SK-N-SH (cell line): ENCODE data around the gene TNIP2. TPM values are rescaled to one million over a fixed set of nuclear protein-coding genes. Genes with fewer than 3 reads are reported as not detected.

ENCODE experiments used
- CTCF ChIA-PET: fragments of 300-600, 350-600 bp; formaldehyde crosslinking; extraction: SDS; loops from one replicate; lab custom pipeline; 2021; lab: Yijun Ruan, JAX
- POLR2A ChIA-PET: fragments of 350-600 bp; sonication (Branson Sonifier 250); formaldehyde crosslinking; extraction: SDS; loops from one replicate; lab custom pipeline; 2020; ENCODE audit warnings: antibody characterized with exemption, inconsistent platforms; lab: Yijun Ruan, JAX
- DNase-seq: peaks from one replicate; pipeline ENCODE4 v3.0.0; 2012
- H2AFZ ChIP-seq: fragments of 200-600 bp; sonication (generic); 2 replicates; pipeline ENCODE4 v1.8.1; 2016; ENCODE audit warnings: antibody characterized with exemption, mild to moderate bottlenecking, low read depth
- H3F3A ChIP-seq: fragments of 200-600 bp; sonication (generic); replicated peaks from 2 replicates; pipeline ENCODE3; 2016; ENCODE audit warnings: antibody characterized with exemption, mild to moderate bottlenecking; ENCODE audit not compliant: insufficient read depth
- H3K27ac ChIP-seq, 2 experiments: fragments of 200-500 bp in 1 of 2; fragments of 200-600 bp in 1 of 2; sonication (Bioruptor generic) in 1 of 2; sonication (generic), shearing (Covaris generic) in 1 of 2; 2 replicates each; pipeline versions ENCODE4 v1.5.1 to v1.6.1; 2014 to 2016; ENCODE audit warnings: low read depth in 2 of 2, inconsistent platforms in 1 of 2, low read length in 1 of 2, mild to moderate bottlenecking in 1 of 2, mixed read lengths in 1 of 2
- H3K27me3 ChIP-seq: fragments of 200-600 bp; sonication (generic), shearing (Covaris generic); 2 replicates; pipeline ENCODE4 v1.6.1; 2016; ENCODE audit warnings: mixed run types; ENCODE audit not compliant: insufficient read depth
- H3K36me3 ChIP-seq, 2 experiments: fragments of 200-500 bp in 1 of 2; fragments of 200-600 bp in 1 of 2; sonication (Bioruptor generic) in 1 of 2; sonication (generic) in 1 of 2; replicated peaks in 1 of 2; 2 replicates each; pipeline versions ENCODE3 to v1.5.1; 2014 to 2016; ENCODE audit warnings: low read length in 1 of 2, mild to moderate bottlenecking in 1 of 2; ENCODE audit not compliant: insufficient read depth in 2 of 2, control insufficient read depth in 1 of 2
- H3K4me1 ChIP-seq, 2 experiments: fragments of 200-500 bp in 1 of 2; fragments of 200-600 bp in 1 of 2; sonication (Bioruptor generic) in 1 of 2; sonication (generic), shearing (Covaris generic) in 1 of 2; 2 replicates each; pipeline versions ENCODE4 v1.5.1 to v1.6.1; 2014 to 2016; ENCODE audit warnings: low read depth in 1 of 2, low read length in 1 of 2, mixed run types in 1 of 2; ENCODE audit not compliant: insufficient read depth in 2 of 2, control insufficient read depth in 1 of 2
- H3K4me2 ChIP-seq: fragments of 200-600 bp; sonication (generic), shearing (Covaris generic); 2 replicates; pipeline ENCODE4 v1.6.1; 2017; ENCODE audit warnings: mixed run types
- H3K4me3 ChIP-seq, 2 experiments: fragments of 200-500 bp in 1 of 2; fragments of 200-600 bp in 1 of 2; sonication (Bioruptor generic) in 1 of 2; sonication (generic), shearing (Covaris generic) in 1 of 2; 2 replicates each; pipeline versions ENCODE4 v1.5.1 to v1.8.1; 2014 to 2016; ENCODE audit warnings: low read depth in 2 of 2, inconsistent platforms in 1 of 2, low read length in 1 of 2, mild to moderate bottlenecking in 1 of 2, mixed read lengths in 1 of 2, moderate library complexity in 1 of 2
- H3K79me2 ChIP-seq: fragments of 200-600 bp; sonication (generic); 2 replicates; pipeline ENCODE4 v1.8.1; 2017; ENCODE audit warnings: mild to moderate bottlenecking; ENCODE audit not compliant: insufficient read depth
- H3K9ac ChIP-seq: fragments of 200-600 bp; sonication (generic); 2 replicates; pipeline ENCODE4 v1.6.1; 2017; ENCODE audit warnings: mixed run types
- H3K9me2 ChIP-seq: fragments of 200-600 bp; sonication (generic); 2 replicates; pipeline ENCODE4 v1.6.1; 2017; ENCODE audit warnings: mixed run types
- H3K9me3 ChIP-seq: fragments of 200-600 bp; sonication (generic); 2 replicates; pipeline ENCODE4 v1.6.1; 2017; ENCODE audit warnings: mixed run types, mild to moderate bottlenecking, moderate library complexity
- H4K20me1 ChIP-seq: fragments of 200-600 bp; sonication (generic); 2 replicates; pipeline ENCODE4 v1.6.1; 2017; ENCODE audit warnings: mild to moderate bottlenecking, mixed run types; ENCODE audit not compliant: insufficient read depth
- ELF1 ChIP-seq: IDR thresholded peaks from 2 replicates; pipeline ENCODE4 v1.4.0; 2012
- EP300 ChIP-seq, 2 experiments: IDR thresholded peaks; 2 replicates each; pipeline versions ENCODE4 v1.4.0 to v1.6.1; 2012; ENCODE audit warnings: borderline replicate concordance in 1 of 2, low read depth in 1 of 2, low read length in 1 of 2
- FOXM1 ChIP-seq: IDR thresholded peaks from 2 replicates; pipeline ENCODE4 v1.4.0; 2012; ENCODE audit warnings: low read depth, mild to moderate bottlenecking
- GATA2 ChIP-seq: sonication (generic); formaldehyde crosslinking; IDR thresholded peaks from 2 replicates; pipeline ENCODE4 v1.5.0; 2020; ENCODE audit warnings: mild to moderate bottlenecking, missing genetic modification reagents
- JUND ChIP-seq: IDR thresholded peaks from 2 replicates; pipeline ENCODE4 v1.4.0; 2012
- MAX ChIP-seq: IDR thresholded peaks from 2 replicates; pipeline ENCODE4 v1.4.0; 2012; ENCODE audit warnings: low read depth
- MXI1 ChIP-seq: IDR thresholded peaks from 2 replicates; pipeline ENCODE4 v1.6.1; 2012; ENCODE audit warnings: mild to moderate bottlenecking, low read depth, low read length, improper control_type of control experiment
- NRF1 ChIP-seq: IDR thresholded peaks from 2 replicates; pipeline ENCODE4 v1.6.1; 2012; ENCODE audit warnings: low read depth, mild to moderate bottlenecking, low read length
- PBX3 ChIP-seq: IDR thresholded peaks from 2 replicates; pipeline ENCODE4; 2012
- POLR2AphosphoS5 ChIP-seq: IDR thresholded peaks from 2 replicates; pipeline ENCODE4 v1.6.1; 2012; ENCODE audit warnings: low read depth, low read length
- RXRA ChIP-seq: IDR thresholded peaks from 2 replicates; pipeline ENCODE4 v1.4.0; 2012; ENCODE audit warnings: low read depth, mild to moderate bottlenecking, borderline replicate concordance
- USF2 ChIP-seq: fragments of 150-350 bp; IDR thresholded peaks from 2 replicates; pipeline ENCODE4 v1.6.1; 2017; ENCODE audit warnings: antibody characterized with exemption, low read length, low read depth, borderline replicate concordance
- YY1 ChIP-seq: IDR thresholded peaks from 2 replicates; pipeline ENCODE4 v1.4.0; 2012; ENCODE audit warnings: low read depth, mild to moderate bottlenecking
- ZBTB33 ChIP-seq: IDR thresholded peaks from 2 replicates; pipeline ENCODE4 v1.4.0; 2012; ENCODE audit warnings: low read depth, borderline replicate concordance
- WGBS: methylation state at CpG from one replicate; pipeline ENCODE4 v1.1.6; 2017; ENCODE audit warnings: low lambda C conversion rate; 5-methylcytosine and 5-hydroxymethylcytosine counted together
- polyA plus RNA-seq, 3 experiments: library from polyadenylated mRNA; depleted of rRNA; stranded (reverse); fragments of >200 nt; gene quantifications; 2 replicates each; pipeline ENCODE4 v1.2.3, GENCODE V29; 2012

The TNIP2 gene
- polyA plus RNA-seq, 1 of the 3 experiments (the other 2 are of a cell fraction), result 78.9 TPM

GRCh38 chr4:2697995-2698414, 58.1 kb downstream of the TNIP2 start (continued):
- TF ChIP-seq MXI1, result no peak

- Histone ChIP-seq H3K79me2 (peaks cover 3% of the 10 kb centered on the region; the same call in 1 of the 2 replicates), H3K4me2 (no peak overlapping the region), H4K20me1 (0 out of 2 replicates have a peak, but pooled peaks cover 5% of the 10 kb centered on the region), H3K9me2 (no peaks in the 10 kb centered on the region), H3K9ac (no peak overlapping the region)
- 96% methylated on average over 14 of the region's 14 CpGs for WGBS
- POLR2A ChIA-PET, result no interaction called here
- TF ChIP-seq NRF1 (no peak), MAX (no peak), FOXM1 (no peak), USF2 (no peak), ZBTB33 (no peak), JUND (no peak), GATA2 (no peak), MXI1 (no peak), POLR2AphosphoS5 (no peak), EP300 (IDR thresholded peaks at IDR 0.05; ENCODE audit: borderline replicate concordance in 1 of 2, low read depth in 1 of 2, low read length in 1 of 2) (no peak), RXRA (no peak), ELF1 (no peak), YY1 (no peak), PBX3 (no peak)
- TF ChIP-seq, all 33 proteins: peak for 0
- H2AFZ ChIP-seq, result no peak overlapping the region
- no peak for DNase-seq
- no peaks in the 10 kb centered on the region for H3K9me3 ChIP-seq
- no peaks in the 10 kb centered on the region for H3K4me1 ChIP-seq
- no peak overlapping the region for H3K27ac ChIP-seq
- H3F3A ChIP-seq, result no peaks in the 10 kb centered on the region
- no peaks in the 10 kb centered on the region for H3K27me3 ChIP-seq
- peaks cover 57 to 73% of the 10 kb centered on the region in 2 experiments for H3K36me3 ChIP-seq
- no peak overlapping the region for H3K4me3 ChIP-seq
- CTCF ChIA-PET, result interaction anchor here (0.7 to 1.5 kb wide), 2 partner anchors 21 to 476 kb away, joined by 3 to 4 read pairs; no protein-coding TSS in a partner anchor
Measured at GRCh38 chr4:2696423-2696822, 59.7 kb downstream of the TNIP2 start.
